HepG2 (cell line): Measurements from ENCODE around the gene DAB1. TPM values are rescaled to one million over a fixed set of nuclear protein-coding genes. Genes with fewer than 3 reads are reported as not detected.

Experiments used
- AKAP8 ChIP-seq: sonication (generic); formaldehyde crosslinking; IDR thresholded peaks from 2 replicates; pipeline ENCODE4 v1.5.1; 2020; ENCODE audit warnings: mild to moderate bottlenecking, missing genetic modification reagents
- CBX1 ChIP-seq: IDR thresholded peaks from one replicate; pipeline ENCODE4 v1.6.1; 2016; ENCODE audit warnings: antibody characterized with exemption, low read depth
- ERF ChIP-seq: IDR thresholded peaks from 2 replicates; pipeline ENCODE4 v1.6.1; 2018; ENCODE audit warnings: missing biosample characterization, missing genetic modification reagents
- HCFC1 ChIP-seq: fragments of 150-350 bp; IDR thresholded peaks from 2 replicates; pipeline ENCODE4 v1.6.1; 2014; ENCODE audit warnings: low read depth, low read length
- HES4 ChIP-seq: sonication (generic); formaldehyde crosslinking; IDR thresholded peaks from 2 replicates; pipeline ENCODE4 v1.9.0; 2021; ENCODE audit warnings: mild to moderate bottlenecking, missing genetic modification reagents, borderline replicate concordance
- HMGA1 ChIP-seq: sonication (generic); formaldehyde crosslinking; conservative IDR thresholded peaks from 2 replicates; pipeline ENCODE4 v1.4.0; 2020; ENCODE audit warnings: missing genetic modification reagents
- KDM5A ChIP-seq: fragments of 200-600 bp; sonication (generic); IDR thresholded peaks from 2 replicates; pipeline ENCODE4 v1.7.0; 2018; ENCODE audit warnings: antibody characterized with exemption, mild to moderate bottlenecking, low read length, borderline replicate concordance
- NFE2L1 ChIP-seq: sonication (generic); formaldehyde crosslinking; IDR thresholded peaks from 2 replicates; pipeline ENCODE4 v1.4.0; 2020; ENCODE audit warnings: missing genetic modification reagents, mild to moderate bottlenecking, borderline replicate concordance
- NFE2L2 ChIP-seq: fragments of 150-350 bp; IDR thresholded peaks from 2 replicates; pipeline ENCODE4 v1.6.1; 2014; ENCODE audit warnings: low read length
- NPAS2 ChIP-seq: sonication (generic); formaldehyde crosslinking; IDR thresholded peaks from 2 replicates; pipeline ENCODE4 v1.8.0; 2022; ENCODE audit warnings: mild to moderate bottlenecking, missing genetic modification reagents, borderline replicate concordance
- PTBP1 ChIP-seq: fragments of 200-400 bp; formaldehyde crosslinking; IDR thresholded peaks from 2 replicates; pipeline ENCODE4 v1.6.1; 2018; ENCODE audit warnings: low read length, low read depth; ENCODE audit not compliant: poor library complexity, severe bottlenecking
- REXO4 ChIP-seq: sonication (generic); formaldehyde crosslinking; IDR thresholded peaks from 2 replicates; pipeline ENCODE4 v1.8.0; 2022; ENCODE audit warnings: missing genetic modification reagents, mild to moderate bottlenecking, borderline replicate concordance
- SOX6 ChIP-seq, 2 experiments: fragments of 450-650 bp in 1 of 2; sonication (generic) in 1 of 2; formaldehyde crosslinking in 1 of 2; IDR thresholded peaks; 2 replicates each; pipeline versions ENCODE4 v1.4.0 to v1.6.1; 2017 to 2020; ENCODE audit warnings: antibody characterized with exemption in 1 of 2, mild to moderate bottlenecking in 1 of 2, missing genetic modification reagents in 1 of 2
- XBP1 ChIP-seq: sonication (generic); formaldehyde crosslinking; IDR thresholded peaks from 2 replicates; pipeline ENCODE4 v1.5.0; 2020; ENCODE audit warnings: missing genetic modification reagents
- ZFP36L1 ChIP-seq: sonication (generic); formaldehyde crosslinking; IDR thresholded peaks from 2 replicates; pipeline ENCODE4 v1.8.0; 2022; ENCODE audit warnings: mild to moderate bottlenecking, missing genetic modification reagents, moderate library complexity
- ZNF563 ChIP-seq: sonication (generic); formaldehyde crosslinking; IDR thresholded peaks from 2 replicates; pipeline ENCODE4 v1.8.0; 2022; ENCODE audit warnings: mild to moderate bottlenecking, moderate library complexity, missing genetic modification reagents
- ZNF607 ChIP-seq: sonication (generic); formaldehyde crosslinking; IDR thresholded peaks from 2 replicates; pipeline ENCODE4 v1.5.1; 2020; ENCODE audit warnings: missing genetic modification reagents, mild to moderate bottlenecking, borderline replicate concordance
- polyA plus RNA-seq, 8 experiments: library from polyadenylated mRNA; depleted of rRNA in 3 of 8; stranded (reverse) in 7 of 8; unstranded in 1 of 8; fragments of >200 nt; fragmentation: Illumina TruSeq in 4 of 8; extraction: Trizol in 4 of 8; gene quantifications; 2 replicates each; pipeline versions ENCODE4 v1.2.1 to v1.2.3, GENCODE V29; 2011 to 2016; ENCODE audit warnings: low read depth in 4 of 8, missing spikeins in 1 of 8, mixed read lengths in 1 of 8; ENCODE audit not compliant: insufficient read depth in 1 of 8
- total RNA-seq, 5 experiments: library from RNA; depleted of rRNA; stranded (reverse); fragments of >200 nt; fragmentation: Illumina TruSeq; extraction: Trizol; gene quantifications; 2 replicates each; pipeline ENCODE4 v1.2.3, GENCODE V29; 2016; ENCODE audit warnings: low read depth in 1 of 5
- TF ChIP-seq, protein P1 (sequence below): sonication (generic); formaldehyde crosslinking; IDR thresholded peaks from 2 replicates; pipeline ENCODE4 v1.5.1; 2020; ENCODE audit warnings: missing genetic modification reagents, mild to moderate bottlenecking, borderline replicate concordance
- TF ChIP-seq, protein P2 (sequence below): sonication (generic); formaldehyde crosslinking; IDR thresholded peaks from 2 replicates; pipeline ENCODE4 v1.4.0; 2020; ENCODE audit warnings: mild to moderate bottlenecking, missing genetic modification reagents, borderline replicate concordance
- TF ChIP-seq, protein P3 (sequence below): sonication (generic); formaldehyde crosslinking; IDR thresholded peaks from 2 replicates; pipeline ENCODE4 v1.4.0; 2020; ENCODE audit warnings: mild to moderate bottlenecking, missing genetic modification reagents
- TF ChIP-seq, protein P4 (sequence below): sonication (generic); formaldehyde crosslinking; IDR thresholded peaks from 2 replicates; pipeline ENCODE4 v1.5.0; 2020; ENCODE audit warnings: mild to moderate bottlenecking, missing genetic modification reagents
- TF ChIP-seq, protein P5 (sequence below): sonication (generic); formaldehyde crosslinking; IDR thresholded peaks from 2 replicates; pipeline ENCODE4 v1.4.0; 2020; ENCODE audit warnings: low read depth, mild to moderate bottlenecking, missing genetic modification reagents

The DAB1 gene
- total and polyA plus RNA-seq, 2 of the 13 experiments (the other 11 are each of a cell fraction or from before 2014, with no cell fraction given) = 0.04 to 0.13 TPM

DNA sequence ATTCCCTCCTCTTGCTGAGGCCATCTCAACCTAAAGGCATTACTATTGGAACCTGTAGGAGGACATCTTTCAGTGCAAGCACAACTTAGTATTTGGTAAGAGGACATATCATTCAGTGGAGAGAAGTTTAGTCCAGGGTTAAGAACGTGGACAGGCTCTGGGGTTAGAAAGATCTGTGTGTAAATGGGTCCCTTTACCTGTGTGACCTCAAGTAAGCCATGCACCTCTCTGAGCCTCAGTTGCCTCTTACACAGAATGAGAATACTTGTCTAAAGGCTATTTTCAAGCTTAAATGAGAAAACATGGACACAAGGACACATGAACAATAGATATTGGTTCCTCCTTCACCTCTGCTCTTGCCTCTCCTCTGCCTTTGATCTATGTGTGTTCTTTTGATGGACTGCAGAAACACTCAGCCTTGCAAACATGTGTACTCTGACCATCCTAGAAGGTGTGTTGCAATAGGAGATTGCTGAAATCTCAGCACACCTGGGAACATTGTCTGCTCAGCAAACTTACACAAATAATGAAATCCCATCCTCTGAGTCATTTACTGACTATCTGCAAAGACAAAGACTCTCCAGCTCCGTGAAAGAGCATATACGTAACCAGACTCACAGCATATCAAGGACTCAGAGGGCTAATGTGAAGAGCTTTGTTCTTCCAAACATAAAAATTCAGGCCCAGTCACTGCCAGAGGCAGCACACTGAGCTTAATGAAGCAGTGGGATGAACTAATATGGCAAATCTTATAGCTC lies 143.8 kb downstream of the DAB1 start (continued):
- TF ChIP-seq, protein P1, sequence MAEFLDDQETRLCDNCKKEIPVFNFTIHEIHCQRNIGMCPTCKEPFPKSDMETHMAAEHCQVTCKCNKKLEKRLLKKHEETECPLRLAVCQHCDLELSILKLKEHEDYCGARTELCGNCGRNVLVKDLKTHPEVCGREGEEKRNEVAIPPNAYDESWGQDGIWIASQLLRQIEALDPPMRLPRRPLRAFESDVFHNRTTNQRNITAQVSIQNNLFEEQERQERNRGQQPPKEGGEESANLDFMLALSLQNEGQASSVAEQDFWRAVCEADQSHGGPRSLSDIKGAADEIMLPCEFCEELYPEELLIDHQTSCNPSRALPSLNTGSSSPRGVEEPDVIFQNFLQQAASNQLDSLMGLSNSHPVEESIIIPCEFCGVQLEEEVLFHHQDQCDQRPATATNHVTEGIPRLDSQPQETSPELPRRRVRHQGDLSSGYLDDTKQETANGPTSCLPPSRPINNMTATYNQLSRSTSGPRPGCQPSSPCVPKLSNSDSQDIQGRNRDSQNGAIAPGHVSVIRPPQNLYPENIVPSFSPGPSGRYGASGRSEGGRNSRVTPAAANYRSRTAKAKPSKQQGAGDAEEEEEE (CRISPR knock-in tag) = no peak
- TF ChIP-seq ZFP36L1 (CRISPR knock-in tag) = peak; percentile 89; the same call in 1 of the 2 replicates
- no peak; the same call in 1 of the 2 replicates for TF ChIP-seq KDM5A
- TF ChIP-seq AKAP8 (CRISPR knock-in tag) = peak; percentile 91
- TF ChIP-seq REXO4 (CRISPR knock-in tag) = no peak
- no peak for TF ChIP-seq NFE2L2
- TF ChIP-seq HES4 = no peak
- no peak for TF ChIP-seq XBP1 (CRISPR knock-in tag)
- TF ChIP-seq NPAS2 (CRISPR knock-in tag) = no peak
- TF ChIP-seq, protein P2, sequence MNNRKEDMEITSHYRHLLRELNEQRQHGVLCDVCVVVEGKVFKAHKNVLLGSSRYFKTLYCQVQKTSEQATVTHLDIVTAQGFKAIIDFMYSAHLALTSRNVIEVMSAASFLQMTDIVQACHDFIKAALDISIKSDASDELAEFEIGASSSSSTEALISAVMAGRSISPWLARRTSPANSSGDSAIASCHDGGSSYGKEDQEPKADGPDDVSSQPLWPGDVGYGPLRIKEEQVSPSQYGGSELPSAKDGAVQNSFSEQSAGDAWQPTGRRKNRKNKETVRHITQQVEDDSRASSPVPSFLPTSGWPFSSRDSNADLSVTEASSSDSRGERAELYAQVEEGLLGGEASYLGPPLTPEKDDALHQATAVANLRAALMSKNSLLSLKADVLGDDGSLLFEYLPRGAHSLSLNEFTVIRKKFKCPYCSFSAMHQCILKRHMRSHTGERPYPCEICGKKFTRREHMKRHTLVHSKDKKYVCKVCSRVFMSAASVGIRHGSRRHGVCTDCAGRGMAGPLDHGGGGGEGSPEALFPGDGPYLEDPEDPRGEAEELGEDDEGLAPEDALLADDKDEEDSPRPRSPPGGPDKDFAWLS = no peak
- TF ChIP-seq, protein P3, sequence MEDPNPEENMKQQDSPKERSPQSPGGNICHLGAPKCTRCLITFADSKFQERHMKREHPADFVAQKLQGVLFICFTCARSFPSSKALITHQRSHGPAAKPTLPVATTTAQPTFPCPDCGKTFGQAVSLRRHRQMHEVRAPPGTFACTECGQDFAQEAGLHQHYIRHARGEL (CRISPR knock-in tag) = no peak
- TF ChIP-seq, protein P4, sequence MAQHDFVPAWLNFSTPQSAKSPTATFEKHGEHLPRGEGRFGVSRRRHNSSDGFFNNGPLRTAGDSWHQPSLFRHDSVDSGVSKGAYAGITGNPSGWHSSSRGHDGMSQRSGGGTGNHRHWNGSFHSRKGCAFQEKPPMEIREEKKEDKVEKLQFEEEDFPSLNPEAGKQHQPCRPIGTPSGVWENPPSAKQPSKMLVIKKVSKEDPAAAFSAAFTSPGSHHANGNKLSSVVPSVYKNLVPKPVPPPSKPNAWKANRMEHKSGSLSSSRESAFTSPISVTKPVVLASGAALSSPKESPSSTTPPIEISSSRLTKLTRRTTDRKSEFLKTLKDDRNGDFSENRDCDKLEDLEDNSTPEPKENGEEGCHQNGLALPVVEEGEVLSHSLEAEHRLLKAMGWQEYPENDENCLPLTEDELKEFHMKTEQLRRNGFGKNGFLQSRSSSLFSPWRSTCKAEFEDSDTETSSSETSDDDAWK (CRISPR knock-in tag) = no peak
- peak; percentile 51; the same call in 1 of the 2 replicates for TF ChIP-seq SOX6 (IDR thresholded peaks at IDR 0.05)
- TF ChIP-seq SOX6 (CRISPR knock-in tag; IDR thresholded peaks at IDR 0.05) = peak; percentile 100
- no peak for TF ChIP-seq PTBP1
- TF ChIP-seq HCFC1 = no peak
- peak; percentile 94 for TF ChIP-seq ERF (CRISPR knock-in tag)
- no peak for TF ChIP-seq HMGA1 (CRISPR knock-in tag)
- TF ChIP-seq NFE2L1 (CRISPR knock-in tag) = no peak
- no peak for TF ChIP-seq ZNF607 (CRISPR knock-in tag)
- no peak for TF ChIP-seq ZNF563 (CRISPR knock-in tag)
- TF ChIP-seq CBX1 = no peak
- TF ChIP-seq, protein P5, sequence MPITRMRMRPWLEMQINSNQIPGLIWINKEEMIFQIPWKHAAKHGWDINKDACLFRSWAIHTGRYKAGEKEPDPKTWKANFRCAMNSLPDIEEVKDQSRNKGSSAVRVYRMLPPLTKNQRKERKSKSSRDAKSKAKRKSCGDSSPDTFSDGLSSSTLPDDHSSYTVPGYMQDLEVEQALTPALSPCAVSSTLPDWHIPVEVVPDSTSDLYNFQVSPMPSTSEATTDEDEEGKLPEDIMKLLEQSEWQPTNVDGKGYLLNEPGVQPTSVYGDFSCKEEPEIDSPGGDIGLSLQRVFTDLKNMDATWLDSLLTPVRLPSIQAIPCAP = no peak
